Smooth muscle cell of bladder (primary cell): ENCODE measurements around the gene FAM13B. TPM values are rescaled to one million over a fixed set of nuclear protein-coding genes. Genes with fewer than 3 reads are reported as not detected.

ENCODE experiments used
- total RNA-seq: library from RNA; depleted of rRNA; stranded (reverse); fragments of >200 nt; gene quantifications from 2 replicates; pipeline ENCODE4 v1.2.3, GENCODE V29; 2014

Gene FAM13B
- total RNA-seq, result 9.1 and 13.1 TPM in 2 replicates

GRCh38 chr5:138032572-138033385 is at the start of gene FAM13B:
TSS of gene FAM13B (minus strand) at chr5:138033079. CDS start at chr5:138019111, 13,968 bp downstream.

GRCh38 chr5:137888863-137889759 is 143.8 kb downstream of the FAM13B start, which contains the start of gene PKD2L2:
TSS of gene PKD2L2 (plus strand) at chr5:137889457. CDS start at chr5:137889492, 35 bp downstream.

Other genes starting within 250 kb of the FAM13B start
- gene MYOT, start 165.2 kb downstream of the FAM13B start, total RNA-seq, result not detected in 2 replicates
- gene PKD2L2, start 143.6 kb downstream of the FAM13B start, total RNA-seq, result 0.18 TPM in 1 of 2 replicates, not detected in the other
- not detected in 2 replicates for gene WNT8A, start 51.0 kb upstream of the FAM13B start, total RNA-seq
- 1.6 and 2.1 TPM in 2 replicates for gene NME5, start 106.3 kb upstream of the FAM13B start, total RNA-seq
- 28.0 and 28.4 TPM in 2 replicates for gene BRD8, start 145.6 kb upstream of the FAM13B start, total RNA-seq
- 8.8 and 9.1 TPM in 2 replicates for gene KIF20A, start 146.0 kb upstream of the FAM13B start, total RNA-seq
- 19.1 and 20.3 TPM in 2 replicates for gene CDC23, start 180.2 kb upstream of the FAM13B start, total RNA-seq
- not detected in 2 replicates for gene GFRA3, start 241.5 kb upstream of the FAM13B start, total RNA-seq